Chondrocyte (in vitro differentiated cells): ENCODE results near the gene DPP10. TPM values are rescaled to one million over a fixed set of nuclear protein-coding genes. Genes with fewer than 3 reads are reported as not detected.

ENCODE experiments used
- DNase-seq: peaks from one replicate; pipeline ENCODE4 v3.0.0; 2021; ENCODE audit warnings: mixed read lengths, low spot score
- H3K27ac Mint-ChIP-seq: one replicate; pipeline ENCODE4 v1.8.0; 2021; ENCODE audit warnings: mild to moderate bottlenecking, moderate library complexity, mixed read lengths; ENCODE audit not compliant: unreplicated experiment
- H3K27me3 Mint-ChIP-seq: 2 replicates; pipeline ENCODE4 v1.8.0; 2021; ENCODE audit warnings: low read depth, mixed read lengths
- H3K36me3 Mint-ChIP-seq: 2 replicates; pipeline ENCODE4 v1.8.0; 2021; ENCODE audit warnings: low read depth, mixed read lengths
- H3K4me1 Mint-ChIP-seq: 2 replicates; pipeline ENCODE4 v1.8.0; 2021; ENCODE audit warnings: low read depth, mild to moderate bottlenecking, mixed read lengths
- H3K4me3 Mint-ChIP-seq: one replicate; pipeline ENCODE4 v1.8.0; 2021; ENCODE audit warnings: mild to moderate bottlenecking, moderate library complexity, mixed read lengths; ENCODE audit not compliant: unreplicated experiment
- H3K9me3 Mint-ChIP-seq: 2 replicates; pipeline ENCODE4 v1.8.0; 2021; ENCODE audit warnings: low read depth, mixed read lengths
- total RNA-seq: library from RNA; stranded (reverse); gene quantifications from 3 replicates; pipeline ENCODE4 v1.2.1, GENCODE V29; 2021
- TF ChIP-seq, protein P1 (sequence below): fragments of 200-600 bp; sonication (generic); IDR thresholded peaks from 2 replicates; pipeline ENCODE4 v1.5.0; 2021; ENCODE audit warnings: antibody characterized with exemption, mild to moderate bottlenecking, moderate library complexity

The DPP10 gene
- total RNA-seq, 1 donor from 2014 or later, result not detected

- Mint-ChIP-seq H3K4me1 (no peaks in the 10 kb centered on the region), H3K27me3 (no peaks in the 10 kb centered on the region), H3K4me3 (no peak overlapping the region), H3K9me3 (no peaks in the 10 kb centered on the region), H3K27ac (no peak overlapping the region), H3K36me3 (no peaks in the 10 kb centered on the region)
- no peak for DNase-seq
- TF ChIP-seq, protein P1, sequence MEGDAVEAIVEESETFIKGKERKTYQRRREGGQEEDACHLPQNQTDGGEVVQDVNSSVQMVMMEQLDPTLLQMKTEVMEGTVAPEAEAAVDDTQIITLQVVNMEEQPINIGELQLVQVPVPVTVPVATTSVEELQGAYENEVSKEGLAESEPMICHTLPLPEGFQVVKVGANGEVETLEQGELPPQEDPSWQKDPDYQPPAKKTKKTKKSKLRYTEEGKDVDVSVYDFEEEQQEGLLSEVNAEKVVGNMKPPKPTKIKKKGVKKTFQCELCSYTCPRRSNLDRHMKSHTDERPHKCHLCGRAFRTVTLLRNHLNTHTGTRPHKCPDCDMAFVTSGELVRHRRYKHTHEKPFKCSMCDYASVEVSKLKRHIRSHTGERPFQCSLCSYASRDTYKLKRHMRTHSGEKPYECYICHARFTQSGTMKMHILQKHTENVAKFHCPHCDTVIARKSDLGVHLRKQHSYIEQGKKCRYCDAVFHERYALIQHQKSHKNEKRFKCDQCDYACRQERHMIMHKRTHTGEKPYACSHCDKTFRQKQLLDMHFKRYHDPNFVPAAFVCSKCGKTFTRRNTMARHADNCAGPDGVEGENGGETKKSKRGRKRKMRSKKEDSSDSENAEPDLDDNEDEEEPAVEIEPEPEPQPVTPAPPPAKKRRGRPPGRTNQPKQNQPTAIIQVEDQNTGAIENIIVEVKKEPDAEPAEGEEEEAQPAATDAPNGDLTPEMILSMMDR, result no peak
Measured at GRCh38 chr2:114525955-114526354, 83.5 kb downstream of the DPP10 start.

DNA sequence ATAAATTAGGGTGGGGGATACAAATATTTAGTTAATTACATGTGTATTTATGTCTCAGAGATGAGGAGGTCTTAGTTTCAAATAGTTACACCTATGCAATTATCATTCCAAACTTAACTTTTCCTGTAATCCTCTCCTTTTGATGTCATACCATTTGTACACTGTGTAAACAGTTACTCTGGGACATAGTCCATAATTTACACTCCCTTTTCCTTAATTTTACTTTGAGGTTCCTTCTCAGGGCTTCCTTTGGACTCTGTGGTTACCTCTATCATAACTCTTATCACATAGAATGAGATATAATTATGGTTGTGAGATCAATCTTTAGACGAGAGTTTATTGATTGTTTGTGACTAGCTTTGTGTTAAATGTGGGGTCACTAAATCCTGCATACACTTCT lies 84.4 kb downstream of the DPP10 start:
- TF ChIP-seq, protein P1, result no peak
- no peak overlapping the region for H3K4me3 Mint-ChIP-seq
- H3K4me1 Mint-ChIP-seq, result no peaks in the 10 kb centered on the region
- no peaks in the 10 kb centered on the region for H3K9me3 Mint-ChIP-seq
- no peak overlapping the region for H3K27ac Mint-ChIP-seq
- no peaks in the 10 kb centered on the region for H3K27me3 Mint-ChIP-seq
- H3K36me3 Mint-ChIP-seq, result no peaks in the 10 kb centered on the region
- DNase-seq, result no peak

- Mint-ChIP-seq H3K9me3 (no peaks in the 10 kb centered on the region), H3K27ac (no peak overlapping the region), H3K36me3 (no peaks in the 10 kb centered on the region), H3K27me3 (no peaks in the 10 kb centered on the region), H3K4me1 (no peaks in the 10 kb centered on the region), H3K4me3 (no peak overlapping the region)
- TF ChIP-seq, protein P1, result no peak
- no peak for DNase-seq
Measured at GRCh38 chr2:114527330-114527983, 85.0 kb downstream of the DPP10 start.

- TF ChIP-seq, protein P1, result no peak
- DNase-seq, result no peak
- peaks cover 3% of the 10 kb centered on the region for H3K4me1 Mint-ChIP-seq
- H3K9me3 Mint-ChIP-seq, result no peaks in the 10 kb centered on the region
- H3K36me3 Mint-ChIP-seq, result no peaks in the 10 kb centered on the region
- H3K27ac Mint-ChIP-seq, result no peak overlapping the region
- peaks cover 5% of the 10 kb centered on the region for H3K27me3 Mint-ChIP-seq
- H3K4me3 Mint-ChIP-seq, result no peak overlapping the region
Measured at GRCh38 chr2:114534116-114535084, 92.0 kb downstream of the DPP10 start.

GRCh38 chr2:114537777-114538176 lies 95.3 kb downstream of the DPP10 start:
- DNase-seq, result no peak
- TF ChIP-seq, protein P1, result no peak
- H3K9me3 Mint-ChIP-seq, result no peaks in the 10 kb centered on the region
- H3K4me3 Mint-ChIP-seq, result no peak overlapping the region
- no peaks in the 10 kb centered on the region for H3K36me3 Mint-ChIP-seq
- H3K27ac Mint-ChIP-seq, result no peak overlapping the region
- H3K4me1 Mint-ChIP-seq, result peaks cover 3% of the 10 kb centered on the region
- peaks cover 5% of the 10 kb centered on the region for H3K27me3 Mint-ChIP-seq
